HG03575 (cell line): Measurements from ENCODE around the gene RPUSD4.

Experiments
- ATAC-seq: cut with Tn5 transposase; IDR thresholded peaks from one replicate; pipeline ENCODE4 v1.9.1; 2021; ENCODE audit not compliant: unreplicated experiment, insufficient number of reproducible peaks, low FRiP score; ENCODE audit errors: extremely low read depth

The RPUSD4 gene

GRCh38 chr11:126216526-126217305 lies 5.3 kb upstream of the RPUSD4 start:
- no peak for ATAC-seq

GRCh38 chr11:126214841-126215240 lies 3.4 kb upstream of the RPUSD4 start:
- ATAC-seq, result no peak

GRCh38 chr11:126214441-126214840 lies 3.0 kb upstream of the RPUSD4 start:
- no peak for ATAC-seq

DNA sequence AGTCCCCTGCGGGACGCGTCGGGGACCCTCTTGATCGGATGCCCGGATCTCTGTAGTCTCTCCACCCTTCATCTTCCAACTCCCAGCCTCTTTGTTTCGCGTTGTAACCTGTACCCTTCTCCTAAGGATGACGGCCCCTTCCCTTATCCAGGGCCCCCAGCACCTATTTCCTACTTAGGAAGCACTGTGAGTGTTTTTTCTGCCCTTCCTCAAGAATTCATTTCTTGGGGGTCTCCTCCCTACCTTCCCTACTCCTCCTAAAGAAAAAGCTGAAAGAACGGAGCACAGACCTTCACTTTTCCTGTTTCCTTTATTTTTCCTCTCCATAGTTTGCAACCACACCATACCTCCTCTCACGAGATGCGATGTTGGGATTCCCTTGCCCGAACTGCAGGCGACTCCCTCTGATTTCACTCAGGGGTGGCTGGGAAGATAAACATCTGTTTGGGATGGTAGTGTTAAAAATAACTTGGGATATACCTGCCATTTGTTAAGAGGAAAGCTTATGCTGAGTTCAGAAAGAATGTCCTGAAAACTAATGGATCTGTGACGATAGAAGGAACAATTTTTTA lies 725 bp upstream of the RPUSD4 start:
- ATAC-seq, result no peak

- no peak for ATAC-seq
Observed at GRCh38 chr11:126210871-126211235, 597 bp downstream of the RPUSD4 start.

DNA sequence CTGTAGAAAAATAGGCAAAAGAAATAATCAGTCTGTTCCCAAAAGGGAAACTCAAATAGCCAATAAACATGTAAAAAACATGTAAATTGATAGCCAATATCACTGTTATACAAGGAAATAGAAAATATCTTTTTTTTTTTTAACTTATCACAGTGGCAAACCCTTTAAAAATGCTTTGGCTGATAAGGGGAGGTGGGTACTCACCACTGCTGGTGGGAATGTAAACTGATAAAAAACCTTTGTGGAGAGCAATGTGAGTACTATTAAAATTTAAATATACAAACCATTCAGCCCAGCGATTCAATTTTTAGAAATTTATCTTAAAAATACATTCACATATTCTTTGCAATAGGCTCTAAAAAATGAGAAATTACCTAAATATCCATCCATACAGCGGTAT lies 3.6 kb downstream of the RPUSD4 start:
- no peak for ATAC-seq

- no peak for ATAC-seq
Observed at GRCh38 chr11:126205359-126205758, 6.1 kb downstream of the RPUSD4 start.

DNA sequence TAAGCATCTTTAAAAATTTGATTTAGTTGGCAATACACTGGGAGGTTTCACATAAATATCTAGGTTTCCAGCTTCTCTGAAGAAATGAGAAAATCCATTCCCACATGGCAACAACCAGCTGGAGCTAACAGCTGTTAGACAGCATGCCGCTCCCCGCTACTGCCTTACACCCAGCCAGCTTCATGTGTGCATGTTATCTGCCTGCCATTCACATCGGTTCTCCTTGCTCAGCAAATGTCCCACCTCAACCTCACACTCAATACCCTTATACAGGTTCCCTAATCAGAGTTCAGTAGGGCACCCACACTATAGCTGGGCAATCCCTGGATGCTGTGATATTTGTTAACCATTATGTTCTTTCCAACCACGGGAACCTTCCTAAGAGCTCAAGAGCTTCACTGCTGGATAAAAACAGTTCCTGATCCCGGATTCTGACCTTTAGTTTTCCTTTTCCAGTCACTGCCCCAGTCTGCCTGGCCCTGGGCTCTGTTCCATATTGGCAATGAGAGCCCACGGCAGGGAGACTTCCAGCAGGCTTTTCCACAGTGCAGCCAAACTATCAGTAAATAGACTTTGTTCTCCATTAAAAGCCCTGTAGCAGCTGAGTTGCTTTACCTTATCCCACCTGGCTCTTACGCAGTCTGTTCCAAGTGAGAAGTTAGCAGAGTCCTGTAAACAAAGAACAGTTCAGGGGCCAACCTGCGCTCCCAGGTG lies 8.6 kb downstream of the RPUSD4 start:
- no peak for ATAC-seq

GRCh38 chr11:126198648-126199047 lies 12.8 kb downstream of the RPUSD4 start:
- ATAC-seq, result no peak

- no peak for ATAC-seq
Observed at GRCh38 chr11:126197277-126197939, 14.0 kb downstream of the RPUSD4 start.

GRCh38 chr11:126195119-126195518 lies 16.3 kb downstream of the RPUSD4 start:
- ATAC-seq, result no peak

DNA sequence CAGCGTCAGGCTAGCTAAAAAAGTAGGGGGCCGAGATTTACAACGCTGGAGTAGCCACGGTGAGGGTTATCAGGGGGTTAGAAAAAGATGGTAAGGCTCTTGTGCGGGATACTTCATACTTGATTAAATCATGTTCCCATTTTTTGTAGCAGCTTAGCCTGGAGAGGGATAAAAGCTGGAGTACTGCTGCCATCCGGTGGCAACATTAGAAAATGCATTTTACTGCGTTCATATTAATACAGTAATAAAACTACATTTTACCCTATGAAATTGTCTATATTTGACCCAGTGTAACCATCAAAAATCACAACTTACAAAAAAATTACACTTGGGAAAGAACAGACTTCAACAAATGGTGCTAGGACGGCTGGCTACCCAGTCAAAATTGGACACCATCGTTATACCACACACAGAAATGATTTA lies 17.3 kb downstream of the RPUSD4 start:
- no peak for ATAC-seq

GRCh38 chr11:126193038-126193478 lies 18.4 kb downstream of the RPUSD4 start:
- no peak for ATAC-seq

DNA sequence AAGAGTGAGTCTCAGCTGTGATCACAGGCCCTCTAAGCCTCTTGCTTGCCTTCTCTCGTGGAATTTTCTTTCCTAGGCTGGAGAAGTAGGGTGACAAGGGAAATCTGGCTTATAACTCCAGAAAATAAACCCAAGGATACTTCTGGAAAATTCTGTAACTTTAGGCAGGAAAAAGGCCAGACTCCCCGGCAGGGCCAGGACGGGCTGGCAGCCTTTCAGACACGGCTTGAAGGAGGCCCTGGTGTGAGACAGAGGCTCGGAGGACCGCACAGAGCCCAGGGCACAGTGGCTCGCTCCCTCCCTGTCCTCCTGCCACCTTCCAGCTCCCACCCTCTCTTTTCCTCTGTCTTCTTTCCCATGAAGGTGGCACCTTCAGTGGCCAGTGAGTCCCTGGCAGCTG lies 19.1 kb downstream of the RPUSD4 start:
- no peak for ATAC-seq

GRCh38 chr11:126191379-126192073 lies 19.9 kb downstream of the RPUSD4 start:
- ATAC-seq, result no peak

GRCh38 chr11:126190792-126191191 lies 20.7 kb downstream of the RPUSD4 start:
- no peak for ATAC-seq

GRCh38 chr11:126189109-126189929 lies 22.1 kb downstream of the RPUSD4 start:
- no peak for ATAC-seq

GRCh38 chr11:126188332-126189108 lies 22.9 kb downstream of the RPUSD4 start:
- ATAC-seq, result no peak
